NOMO-1 (cell line): ENCODE results near the gene PHRF1.

ENCODE experiments used
- DNase-seq, 2 experiments: peaks; one replicate each; lab custom pipeline; 2025; ENCODE audit not compliant: unreplicated experiment in 2 of 2; lab: John Stamatoyannopoulos, UW

Gene PHRF1

DNA sequence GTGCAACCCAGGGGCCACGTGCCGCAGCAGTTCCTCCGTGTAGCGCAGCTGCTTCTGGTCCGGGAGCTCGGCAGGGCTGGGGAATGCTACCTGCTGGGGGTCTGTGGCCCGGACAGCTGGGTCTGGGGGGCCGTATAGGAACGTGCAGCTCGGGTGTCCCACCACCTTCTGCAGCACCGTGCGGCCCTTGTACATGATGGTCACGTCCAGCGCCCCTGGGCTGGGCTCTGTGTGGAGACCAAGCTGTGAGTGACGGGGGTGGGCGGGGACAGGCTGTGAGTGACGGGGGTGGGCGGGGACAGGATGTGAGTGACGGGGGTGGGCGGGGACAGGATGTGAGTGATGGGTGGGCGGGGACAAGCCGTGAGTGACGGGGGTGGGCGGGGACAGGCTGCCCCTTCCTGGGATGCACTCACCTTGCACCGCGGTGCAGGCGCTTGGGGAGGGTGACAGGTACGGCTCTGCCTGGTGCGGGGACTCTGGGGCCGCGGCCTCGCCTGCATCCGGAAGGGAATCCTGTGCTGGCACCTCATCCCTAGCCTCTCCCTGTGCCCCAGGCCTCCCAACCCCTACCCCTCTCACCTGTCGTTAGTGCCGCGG, 37.2 kb downstream of the PHRF1 start:
- DNase-seq: peak in 1 of 2 experiments; percentile 58

GRCh38 chr11:614021-614622, 37.9 kb downstream of the PHRF1 start:
- DNase-seq: no peak

DNA sequence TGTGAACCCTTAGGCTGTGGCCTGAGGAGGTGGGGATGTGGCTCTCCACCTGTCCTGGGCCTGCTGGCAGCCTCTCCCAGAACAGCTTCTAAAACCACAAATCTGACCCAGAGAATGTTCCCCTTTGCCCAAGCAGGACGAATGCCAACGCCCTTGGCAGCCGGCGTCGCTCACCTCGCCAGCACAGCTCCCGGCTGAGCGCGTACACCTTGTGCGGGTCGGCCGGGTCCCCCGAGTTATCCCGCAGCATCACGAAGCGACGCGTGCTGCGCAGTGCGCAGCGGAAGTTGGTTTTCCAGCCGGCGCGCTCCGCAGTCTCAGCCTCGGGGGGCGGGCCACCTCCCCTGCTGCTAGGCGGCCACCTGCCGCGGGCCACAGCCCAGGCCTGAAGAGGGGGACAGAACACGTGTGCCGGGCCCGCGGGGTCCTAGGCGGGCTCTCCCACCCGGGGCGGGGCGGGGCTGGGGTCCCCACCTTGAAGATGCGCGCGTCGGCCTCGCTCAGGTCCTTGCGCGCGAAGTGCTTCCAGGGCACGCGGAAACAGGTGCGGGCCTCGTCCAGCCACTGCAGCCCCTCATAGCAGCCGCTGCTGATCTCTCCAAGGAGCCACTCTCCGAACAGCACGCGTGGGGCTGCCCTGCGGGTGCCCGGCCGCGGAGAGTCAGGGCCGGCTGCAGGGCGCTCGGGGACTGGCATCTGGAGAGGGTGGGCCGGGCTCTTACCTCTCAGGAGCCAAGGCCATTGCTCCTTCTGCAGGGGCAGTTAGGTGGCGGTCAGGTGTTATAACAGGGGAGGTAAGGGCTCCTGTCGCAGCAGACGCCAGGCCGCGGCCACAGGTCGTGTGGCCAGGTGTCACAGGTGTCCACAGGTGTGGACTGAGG, 38.6 kb downstream of the PHRF1 start:
- no peak for DNase-seq

DNA sequence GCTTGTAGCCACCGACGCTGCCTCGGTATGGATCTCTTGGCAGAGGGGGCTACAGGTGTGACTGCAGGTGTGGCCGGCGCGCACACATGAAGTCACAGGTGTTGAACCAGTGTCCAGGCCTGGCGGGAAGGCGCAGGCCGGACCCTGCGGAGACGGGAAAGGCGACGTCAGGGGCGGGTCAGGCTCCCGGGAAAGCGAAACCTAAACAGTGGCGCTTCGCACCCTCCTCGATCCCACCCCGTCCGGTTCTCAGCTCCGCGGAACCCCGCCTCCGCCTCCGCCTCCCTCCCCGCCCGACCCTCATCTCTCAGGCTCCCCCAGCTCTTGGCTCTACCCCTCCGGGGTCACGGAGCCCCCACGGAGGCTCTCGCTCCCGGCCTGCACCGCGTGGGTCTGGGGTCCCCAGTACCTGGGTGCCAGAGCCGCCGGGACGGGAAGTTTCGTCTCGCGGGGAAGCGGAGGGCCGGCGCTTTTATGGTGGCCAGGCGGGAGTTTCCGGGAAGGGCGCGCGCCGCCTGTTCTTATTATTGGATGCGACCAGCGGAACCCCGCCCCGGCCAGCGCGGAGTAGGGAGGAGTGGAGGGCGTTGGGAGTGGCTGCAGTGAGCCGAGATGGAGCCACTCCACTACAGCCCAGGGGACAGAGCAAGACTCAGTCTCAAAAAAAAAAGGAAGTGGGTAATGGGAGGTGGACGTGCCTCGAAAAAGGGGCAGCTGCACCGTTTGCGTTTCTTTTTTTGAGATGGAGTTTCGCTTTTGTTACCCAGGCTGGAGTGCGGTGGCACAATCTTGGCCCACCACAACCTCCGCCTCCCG, 39.4 kb downstream of the PHRF1 start, which contains the start of gene IRF7:
Gene IRF7, minus strand, starts transcription at position 447 of the 816 bp plus-strand sequence. CDS start 586 bp downstream, outside the sequence.
- DNase-seq: peak; percentile 96 to 98

GRCh38 chr11:616320-617198, 40.3 kb downstream of the PHRF1 start:
- DNase-seq: no peak

- DNase-seq: no peak
Measured at GRCh38 chr11:617199-617911, 41.1 kb downstream of the PHRF1 start.

GRCh38 chr11:617912-618682, 41.8 kb downstream of the PHRF1 start:
- no peak for DNase-seq

DNA sequence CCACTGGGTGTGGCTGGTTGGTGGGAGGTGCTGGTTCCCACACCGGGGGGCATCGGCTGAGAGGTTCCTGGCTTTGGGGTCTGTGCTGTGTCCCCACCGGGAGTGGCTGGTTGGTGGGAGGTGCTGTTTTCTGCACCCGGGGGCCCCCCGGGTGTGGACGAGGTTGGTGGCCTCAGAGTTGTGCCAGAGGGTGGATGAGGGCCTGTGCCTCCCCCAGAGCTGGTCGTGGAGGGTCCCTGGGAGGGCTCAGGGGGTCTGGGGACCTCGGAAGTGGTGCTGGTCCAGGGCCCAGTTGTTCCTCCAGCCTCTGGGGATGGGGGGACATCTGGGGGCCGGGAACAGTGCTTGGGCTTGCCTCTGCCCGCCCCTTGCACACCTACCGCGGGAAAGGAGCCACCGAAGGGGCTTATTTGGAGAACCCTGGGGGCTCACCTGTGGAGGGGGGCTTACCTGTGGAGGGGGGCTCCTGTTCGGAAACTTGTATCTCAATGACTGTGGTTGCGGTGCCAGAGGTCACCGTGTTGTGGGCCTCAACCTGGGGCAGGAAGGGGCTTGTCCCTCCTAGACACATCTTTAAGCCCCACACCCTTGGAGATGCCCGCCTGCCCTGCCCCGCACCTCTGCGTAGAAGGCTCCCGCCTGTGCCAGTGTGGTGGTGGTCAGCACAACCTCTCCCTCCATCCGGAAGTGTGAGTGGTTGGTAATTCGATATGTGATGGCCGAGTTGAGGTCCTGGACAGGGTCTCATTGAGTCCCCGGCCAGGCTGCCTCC, 42.8 kb downstream of the PHRF1 start:
- DNase-seq: no peak

DNA sequence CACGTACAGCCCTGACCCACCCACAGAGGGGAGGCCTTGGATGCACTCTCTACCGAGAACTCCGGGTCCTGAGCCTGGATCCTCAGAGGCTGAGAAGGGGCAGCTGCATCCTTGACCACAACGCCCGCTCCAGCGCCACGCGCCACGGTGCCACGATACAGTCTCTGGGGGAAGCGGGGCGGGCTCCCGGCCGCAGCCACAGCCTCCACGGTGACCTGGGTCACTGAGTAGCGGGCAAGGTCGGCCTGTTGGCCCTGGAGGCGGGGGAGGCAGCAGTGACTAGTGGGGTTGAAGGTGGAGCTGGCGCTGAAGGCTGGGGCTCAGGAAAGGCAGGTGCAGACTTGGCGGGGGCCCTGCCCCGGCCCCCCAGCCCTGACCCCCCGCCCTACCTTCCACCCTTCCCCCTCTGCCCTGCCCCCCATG, 43.4 kb downstream of the PHRF1 start:
- DNase-seq: no peak

DNA sequence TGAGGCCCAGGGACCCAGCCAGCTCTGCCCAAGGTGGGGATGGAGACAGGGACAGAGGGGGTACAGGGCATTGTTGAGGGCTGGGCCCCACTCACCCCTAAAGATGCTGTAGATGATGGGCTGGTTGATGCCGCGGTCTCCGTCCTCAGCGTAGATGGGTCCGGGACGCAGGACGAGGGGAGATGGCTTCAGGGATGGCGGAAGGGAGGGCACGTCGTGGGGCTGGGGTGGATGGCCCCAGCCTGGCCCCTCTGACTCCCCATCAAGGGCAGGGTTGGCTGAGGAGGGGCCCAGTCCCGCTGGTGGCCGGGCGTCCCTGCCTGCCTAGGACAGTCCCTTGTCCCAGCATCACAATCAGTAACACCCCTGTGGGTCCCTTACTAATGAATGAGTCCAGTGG, 43.9 kb downstream of the PHRF1 start:
- DNase-seq: no peak

- DNase-seq: no peak
Measured at GRCh38 chr11:620935-621814, 44.9 kb downstream of the PHRF1 start.

- no peak for DNase-seq
Measured at GRCh38 chr11:621838-622237, 45.6 kb downstream of the PHRF1 start.

- DNase-seq: no peak
Measured at GRCh38 chr11:623349-623869, 47.1 kb downstream of the PHRF1 start.

- no peak for DNase-seq
Measured at GRCh38 chr11:623999-624704, 47.9 kb downstream of the PHRF1 start.

DNA sequence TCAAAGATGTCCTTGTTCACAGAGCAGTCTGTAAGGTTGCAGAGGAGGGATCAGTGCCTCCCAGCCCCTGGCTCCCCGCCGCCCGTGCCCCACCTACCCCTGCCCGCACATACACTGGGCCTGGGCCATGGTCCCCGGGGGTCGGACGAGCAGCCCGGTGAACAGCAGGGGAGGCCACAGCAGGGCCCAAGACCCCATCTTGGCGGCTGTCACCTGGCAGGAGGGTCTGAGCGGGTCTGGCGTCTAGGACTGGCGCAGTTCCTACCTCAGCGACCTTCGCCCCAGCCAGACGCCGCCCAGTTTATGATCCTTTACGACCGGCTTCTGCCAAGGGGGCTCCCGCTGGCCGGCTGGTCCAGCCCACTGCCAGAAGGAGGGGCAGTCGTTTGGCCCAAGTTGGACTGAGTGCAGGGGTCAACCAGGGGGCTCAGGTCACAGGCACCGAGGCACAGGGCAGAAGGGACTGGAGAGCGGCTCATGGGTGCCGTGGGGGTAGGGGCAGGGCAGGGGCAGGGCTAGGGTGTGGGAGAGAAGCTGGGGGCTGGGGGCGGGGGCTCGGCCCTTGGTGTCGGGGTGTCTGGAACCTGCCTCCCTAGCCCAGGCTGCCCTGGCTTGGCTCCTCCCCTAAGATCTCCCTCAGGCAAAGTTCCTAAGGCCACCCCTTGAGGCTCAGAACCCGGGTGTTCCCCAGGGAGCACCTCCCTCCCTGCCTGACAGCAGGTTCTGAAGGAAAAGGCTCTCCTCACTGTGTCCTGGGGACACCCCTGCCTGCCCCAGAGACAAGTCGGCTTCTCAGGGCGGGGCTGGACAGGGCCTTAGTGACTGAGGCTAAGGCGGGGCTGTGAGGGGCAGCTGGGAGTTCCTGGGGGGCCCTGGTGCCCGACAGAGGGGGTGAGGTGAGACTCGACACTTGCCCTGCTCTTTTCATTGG, 48.7 kb downstream of the PHRF1 start, which contains the start of gene CDHR5:
Gene CDHR5, minus strand, starts transcription at position 251 of the 931 bp plus-strand sequence. Its CDS starts 53 bp downstream, at position 198.
- no peak for DNase-seq
